ENCODE data around the gene APOBEC2. TPM values are rescaled to one million over a fixed set of nuclear protein-coding genes. Genes with fewer than 3 reads are reported as not detected.

APOBEC2 gene
- total and polyA plus RNA-seq, 9 of the 15 experiments (the other 6 are each of a cell fraction or from before 2014, with no cell fraction given) = 0.25 to 1.6 TPM; not detected in 7

- TF ChIP-seq, protein P1, sequence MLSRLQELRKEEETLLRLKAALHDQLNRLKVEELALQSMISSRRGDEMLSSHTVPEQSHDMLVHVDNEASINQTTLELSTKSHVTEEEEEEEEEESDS (CRISPR knock-in tag; IDR thresholded peaks at IDR 0.05) = no peak
- TF ChIP-seq ZNF184 (CRISPR knock-in tag; IDR thresholded peaks at IDR 0.05) = no peak
- peak; percentile 72 for TF ChIP-seq CREM (IDR thresholded peaks at IDR 0.05; ENCODE audit: low read depth)
- TF ChIP-seq ELF2 (CRISPR knock-in tag; IDR thresholded peaks at IDR 0.05) = no peak
- TF ChIP-seq HOMEZ (CRISPR knock-in tag; IDR thresholded peaks at IDR 0.05) = no peak
- TF ChIP-seq ZNF699 (CRISPR knock-in tag; IDR thresholded peaks at IDR 0.05; ENCODE audit: insufficient replicate concordance) = no peak
- no peak for TF ChIP-seq YBX1 (IDR thresholded peaks at IDR 0.05)
- TF ChIP-seq ZSCAN32 (CRISPR knock-in tag; IDR thresholded peaks at IDR 0.05) = no peak
- TF ChIP-seq CEBPB (tag; IDR thresholded peaks at IDR 0.05) = no peak
- 0 out of 2 replicates have a peak, but pooled peaks have one; percentile 23 for TF ChIP-seq THRAP3 (IDR thresholded peaks at IDR 0.05; ENCODE audit: borderline replicate concordance)
- no peak for TF ChIP-seq MXD1 (CRISPR knock-in tag; IDR thresholded peaks at IDR 0.05; ENCODE audit: borderline replicate concordance, poor library complexity, severe bottlenecking)
- no peak for TF ChIP-seq STAT6 (CRISPR knock-in tag; IDR thresholded peaks at IDR 0.05)
- no peak for TF ChIP-seq PHB2 (IDR thresholded peaks at IDR 0.05; ENCODE audit: low read depth)
- TF ChIP-seq, protein P2, sequence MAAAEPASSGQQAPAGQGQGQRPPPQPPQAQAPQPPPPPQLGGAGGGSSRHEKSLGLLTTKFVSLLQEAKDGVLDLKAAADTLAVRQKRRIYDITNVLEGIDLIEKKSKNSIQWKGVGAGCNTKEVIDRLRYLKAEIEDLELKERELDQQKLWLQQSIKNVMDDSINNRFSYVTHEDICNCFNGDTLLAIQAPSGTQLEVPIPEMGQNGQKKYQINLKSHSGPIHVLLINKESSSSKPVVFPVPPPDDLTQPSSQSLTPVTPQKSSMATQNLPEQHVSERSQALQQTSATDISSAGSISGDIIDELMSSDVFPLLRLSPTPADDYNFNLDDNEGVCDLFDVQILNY (CRISPR knock-in tag; IDR thresholded peaks at IDR 0.05) = no peak
- TF ChIP-seq AFF1 (IDR thresholded peaks at IDR 0.05; ENCODE audit: low read depth in 1 of 2, partially characterized antibody in 2 of 2) = no peak
- TF ChIP-seq NR3C1 (CRISPR knock-in tag; IDR thresholded peaks at IDR 0.05) = no peak
- no peak for TF ChIP-seq ZNF695 (CRISPR knock-in tag; IDR thresholded peaks at IDR 0.05)
Measured at GRCh38 chr6:41071501-41071922, 18.5 kb downstream of the APOBEC2 start (continued).

Data from K562 (cell line).